Neural progenitor cell (in vitro differentiated cells): Measurements from ENCODE around the gene ASAP2. TPM values are rescaled to one million over a fixed set of nuclear protein-coding genes. Genes with fewer than 3 reads are reported as not detected.

ENCODE experiments used
- DNase-seq: peaks from one replicate; pipeline ENCODE4 v3.0.0-alpha.2; 2016; ENCODE audit warnings: low spot score
- H2AFZ ChIP-seq: fragments of 200-600 bp; sonication (generic); replicated peaks from 2 replicates; pipeline ENCODE4 v1.6.1; 2016; ENCODE audit warnings: antibody characterized with exemption
- H3F3A ChIP-seq: fragments of 200-600 bp; sonication (generic); 2 replicates; pipeline ENCODE4 v1.6.1; 2016; ENCODE audit warnings: antibody characterized with exemption, low read depth
- H3K27ac ChIP-seq: fragments of 200-600 bp; sonication (generic); 2 replicates; pipeline ENCODE4 v1.5.1; 2016; ENCODE audit warnings: mild to moderate bottlenecking
- H3K27me3 ChIP-seq: fragments of 200-600 bp; sonication (generic); 2 replicates; pipeline ENCODE4 v1.6.1; 2016; ENCODE audit warnings: mild to moderate bottlenecking, moderate library complexity
- H3K36me3 ChIP-seq: fragments of 200-600 bp; sonication (generic); 2 replicates; pipeline ENCODE4 v1.5.1; 2016
- H3K4me1 ChIP-seq: fragments of 200-600 bp; sonication (generic); 2 replicates; pipeline ENCODE4 v1.6.1; 2016; ENCODE audit warnings: mixed run types
- H3K4me2 ChIP-seq: fragments of 200-600 bp; sonication (generic); 2 replicates; pipeline ENCODE4 v1.6.1; 2016
- H3K4me3 ChIP-seq: fragments of 200-600 bp; sonication (generic); 2 replicates; pipeline ENCODE4 v1.5.1; 2016
- H3K79me2 ChIP-seq: fragments of 200-600 bp; sonication (generic); 2 replicates; pipeline ENCODE4 v1.6.1; 2016; ENCODE audit warnings: low read depth
- H3K9ac ChIP-seq: fragments of 200-600 bp; sonication (generic); 2 replicates; pipeline ENCODE4 v1.6.1; 2016
- H3K9me3 ChIP-seq: fragments of 200-600 bp; sonication (generic); 2 replicates; pipeline ENCODE4 v1.5.1; 2016; ENCODE audit warnings: low read depth
- H4K20me1 ChIP-seq: fragments of 200-600 bp; sonication (generic); 2 replicates; pipeline ENCODE4 v1.6.1; 2016; ENCODE audit warnings: low read depth
- H3K27ac Mint-ChIP-seq: 3 replicates; pipeline ENCODE4 v1.8.0; 2021; ENCODE audit warnings: mixed read lengths
- H3K27me3 Mint-ChIP-seq: 2 replicates; pipeline ENCODE4 v1.8.0; 2022; ENCODE audit warnings: low read depth, mild to moderate bottlenecking, inconsistent platforms, moderate library complexity, mixed read lengths; ENCODE audit not compliant: insufficient read depth
- H3K36me3 Mint-ChIP-seq: 3 replicates; pipeline ENCODE4 v1.8.0; 2021; ENCODE audit warnings: mixed read lengths
- H3K4me1 Mint-ChIP-seq: 3 replicates; pipeline ENCODE4 v1.8.0; 2021; ENCODE audit warnings: mixed read lengths
- H3K4me3 Mint-ChIP-seq: 3 replicates; pipeline ENCODE4 v1.8.0; 2021; ENCODE audit warnings: mild to moderate bottlenecking, moderate library complexity, mixed read lengths
- H3K9me3 Mint-ChIP-seq: 3 replicates; pipeline ENCODE4 v1.8.0; 2020; ENCODE audit warnings: mixed read lengths
- EZH2 ChIP-seq: fragments of 200-600 bp; sonication (generic); IDR thresholded peaks from 2 replicates; pipeline ENCODE4 v1.6.1; 2017; ENCODE audit warnings: antibody characterized with exemption, mild to moderate bottlenecking, moderate library complexity
- EZH2phosphoT487 ChIP-seq: fragments of 200-600 bp; sonication (generic); IDR thresholded peaks from 2 replicates; pipeline ENCODE4 v1.6.1; 2017; ENCODE audit warnings: antibody characterized with exemption
- total RNA-seq: library from RNA; depleted of rRNA; stranded (reverse); fragments of >200 nt; gene quantifications from 2 replicates; pipeline ENCODE4 v1.2.3, GENCODE V29; 2015; ENCODE audit warnings: low replicate concordance
- TF ChIP-seq, protein P1 (sequence below): fragments of 200-600 bp; sonication (generic); IDR thresholded peaks from 2 replicates; pipeline ENCODE4 v1.5.1; 2017; ENCODE audit warnings: antibody characterized with exemption, mild to moderate bottlenecking

The ASAP2 gene
- total RNA-seq, 1 donor from 2014 or later = 31.7 TPM

GRCh38 chr2:9365498-9366019, 158.9 kb downstream of the ASAP2 start:
- Histone ChIP-seq H3K27me3 (no peaks in the 10 kb centered on the region), H3K4me3 (no peak overlapping the region), H3K4me2 (no peak overlapping the region), H3K79me2 (no peaks in the 10 kb centered on the region), H3K9ac (no peak overlapping the region), H3K36me3 (no peaks in the 10 kb centered on the region), H3F3A (no peaks in the 10 kb centered on the region), H4K20me1 (no peaks in the 10 kb centered on the region), H3K9me3 (no peaks in the 10 kb centered on the region), H3K4me1 (no peaks in the 10 kb centered on the region), H2AFZ (no peak overlapping the region), H3K27ac (no peak overlapping the region)
- Mint-ChIP-seq H3K27me3 (peaks cover under 1% of the 10 kb centered on the region), H3K4me3 (no peak overlapping the region), H3K4me1 (no peaks in the 10 kb centered on the region), H3K9me3 (no peaks in the 10 kb centered on the region), H3K27ac (no peak overlapping the region), H3K36me3 (peaks cover 38% of the 10 kb centered on the region)
- TF ChIP-seq EZH2phosphoT487 (no peak), EZH2 (no peak)
- TF ChIP-seq, protein P1, sequence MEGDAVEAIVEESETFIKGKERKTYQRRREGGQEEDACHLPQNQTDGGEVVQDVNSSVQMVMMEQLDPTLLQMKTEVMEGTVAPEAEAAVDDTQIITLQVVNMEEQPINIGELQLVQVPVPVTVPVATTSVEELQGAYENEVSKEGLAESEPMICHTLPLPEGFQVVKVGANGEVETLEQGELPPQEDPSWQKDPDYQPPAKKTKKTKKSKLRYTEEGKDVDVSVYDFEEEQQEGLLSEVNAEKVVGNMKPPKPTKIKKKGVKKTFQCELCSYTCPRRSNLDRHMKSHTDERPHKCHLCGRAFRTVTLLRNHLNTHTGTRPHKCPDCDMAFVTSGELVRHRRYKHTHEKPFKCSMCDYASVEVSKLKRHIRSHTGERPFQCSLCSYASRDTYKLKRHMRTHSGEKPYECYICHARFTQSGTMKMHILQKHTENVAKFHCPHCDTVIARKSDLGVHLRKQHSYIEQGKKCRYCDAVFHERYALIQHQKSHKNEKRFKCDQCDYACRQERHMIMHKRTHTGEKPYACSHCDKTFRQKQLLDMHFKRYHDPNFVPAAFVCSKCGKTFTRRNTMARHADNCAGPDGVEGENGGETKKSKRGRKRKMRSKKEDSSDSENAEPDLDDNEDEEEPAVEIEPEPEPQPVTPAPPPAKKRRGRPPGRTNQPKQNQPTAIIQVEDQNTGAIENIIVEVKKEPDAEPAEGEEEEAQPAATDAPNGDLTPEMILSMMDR = no peak
- no peak for DNase-seq

GRCh38 chr2:9366026-9366425, 159.4 kb downstream of the ASAP2 start:
- H3F3A ChIP-seq = no peaks in the 10 kb centered on the region
- H3K27ac ChIP-seq = no peak overlapping the region
- no peaks in the 10 kb centered on the region for H3K36me3 ChIP-seq
- H3K4me3 Mint-ChIP-seq = no peak overlapping the region
- no peaks in the 10 kb centered on the region for H3K4me1 ChIP-seq
- no peaks in the 10 kb centered on the region for H3K27me3 ChIP-seq
- peaks cover 3% of the 10 kb centered on the region for H3K27me3 Mint-ChIP-seq
- no peaks in the 10 kb centered on the region for H3K9me3 Mint-ChIP-seq
- H3K4me2 ChIP-seq = no peak overlapping the region
- H3K27ac Mint-ChIP-seq = no peak overlapping the region
- no peak overlapping the region for H3K4me3 ChIP-seq
- no peaks in the 10 kb centered on the region for H3K4me1 Mint-ChIP-seq
- TF ChIP-seq, protein P1 = no peak
- no peak for TF ChIP-seq EZH2phosphoT487
- TF ChIP-seq EZH2 = no peak
- DNase-seq = no peak
- H4K20me1 ChIP-seq = no peaks in the 10 kb centered on the region
- no peaks in the 10 kb centered on the region for H3K9me3 ChIP-seq
- peaks cover 41% of the 10 kb centered on the region for H3K36me3 Mint-ChIP-seq
- no peaks in the 10 kb centered on the region for H3K79me2 ChIP-seq
- no peak overlapping the region for H2AFZ ChIP-seq
- H3K9ac ChIP-seq = no peak overlapping the region

GRCh38 chr2:9370746-9371145, 164.1 kb downstream of the ASAP2 start:
- H3K27me3 Mint-ChIP-seq = peaks cover 3% of the 10 kb centered on the region

More at GRCh38 chr2:9370746-9371145, 164.1 kb downstream of the ASAP2 start:
- Histone ChIP-seq H4K20me1 (no peaks in the 10 kb centered on the region), H3K4me2 (no peak overlapping the region), H3K27me3 (no peaks in the 10 kb centered on the region), H3F3A (no peaks in the 10 kb centered on the region), H3K9me3 (no peaks in the 10 kb centered on the region), H3K79me2 (no peaks in the 10 kb centered on the region), H3K36me3 (no peaks in the 10 kb centered on the region), H3K4me1 (no peaks in the 10 kb centered on the region), H2AFZ (no peak overlapping the region), H3K27ac (no peak overlapping the region), H3K9ac (no peak overlapping the region), H3K4me3 (no peak overlapping the region)
- Mint-ChIP-seq H3K27ac (no peak overlapping the region), H3K9me3 (no peaks in the 10 kb centered on the region), H3K4me1 (peaks cover 5% of the 10 kb centered on the region), H3K4me3 (no peak overlapping the region), H3K36me3 (peaks cover 45% of the 10 kb centered on the region)
- TF ChIP-seq EZH2 (no peak), EZH2phosphoT487 (no peak)
- TF ChIP-seq, protein P1 = no peak
- no peak for DNase-seq
